Gastroesophageal sphincter (tissue), 4 donors: ENCODE measurements around the gene CTIF. TPM values are rescaled to one million over a fixed set of nuclear protein-coding genes. Genes with fewer than 3 reads are reported as not detected.

ENCODE experiments used
- ATAC-seq: fragments of 150-250 bp; one replicate; pipeline ENCODE4 v1.9.1; 2016; ENCODE audit warnings: mild to moderate bottlenecking, moderate library complexity
- H3K27ac ChIP-seq, 4 donors: fragments of 200-600 bp; sonication (generic) in 3 of 4; 1 replicate in 3 of 4; 2 replicates in 1 of 4; pipeline ENCODE4 v1.5.1; 2016 to 2019
- H3K27me3 ChIP-seq: fragments of 200-600 bp; sonication (generic); one replicate; pipeline ENCODE4 v1.5.1; 2019
- H3K36me3 ChIP-seq, 2 donors: fragments of 200-600 bp; sonication (generic); one replicate each; pipeline ENCODE4 v1.5.1; 2019; ENCODE audit warnings: control low read depth in 1 of 2
- H3K4me1 ChIP-seq, 3 donors: fragments of 200-600 bp; sonication (generic); 1 replicate in 2 of 3; 2 replicates in 1 of 3; pipeline ENCODE4 v1.5.1; 2016 to 2019; ENCODE audit warnings: control low read depth in 2 of 3
- H3K4me3 ChIP-seq, 2 donors: fragments of 200-600 bp; sonication (generic); one replicate each; pipeline ENCODE4 v1.5.1; 2019; ENCODE audit warnings: mild to moderate bottlenecking in 1 of 2, moderate library complexity in 1 of 2
- H3K9me3 ChIP-seq, 3 donors: fragments of 200-600 bp; sonication (generic); one replicate each; pipeline ENCODE4 v1.5.1; 2017 to 2019; ENCODE audit warnings: control low read depth in 2 of 3
- EP300 ChIP-seq: sonication (generic); formaldehyde crosslinking; IDR thresholded peaks from one replicate; pipeline ENCODE4 v1.6.1; 2017; ENCODE audit warnings: antibody characterized with exemption, mild to moderate bottlenecking
- POLR2A ChIP-seq, 2 donors: fragments of 450-650 bp; IDR thresholded peaks; one replicate each; pipeline ENCODE4 v1.6.1; 2017; ENCODE audit warnings: antibody characterized with exemption in 2 of 2, mild to moderate bottlenecking in 2 of 2, moderate library complexity in 1 of 2
- POLR2AphosphoS5 ChIP-seq: sonication (generic); formaldehyde crosslinking; IDR thresholded peaks from one replicate; pipeline ENCODE4 v1.6.1; 2017; ENCODE audit warnings: antibody characterized with exemption
- WGBS, 2 donors: methylation state at CpG; one replicate each; pipeline ENCODE4 v1.1.5; 2018; ENCODE audit warnings: low coverage in 1 of 2; 5-methylcytosine and 5-hydroxymethylcytosine counted together
- total RNA-seq, 4 donors: library from RNA; depleted of rRNA; stranded (reverse); fragments of >200 nt; gene quantifications; one replicate each; pipeline ENCODE4 v1.1.0, GENCODE V29; 2016
- TF ChIP-seq, protein P1 (sequence below), 4 experiments: fragments of 200-600 bp in 2 of 4; fragments of 450-650 bp in 2 of 4; sonication (generic) in 1 of 4; IDR thresholded peaks; one replicate each; pipeline ENCODE4 v1.5.1; 2017 to 2019; ENCODE audit warnings: antibody characterized with exemption in 4 of 4, mild to moderate bottlenecking in 2 of 4, moderate library complexity in 2 of 4

Gene CTIF
- total RNA-seq, 4 donors from 2014 or later, result 31.4 to 124 (median 78.1) TPM

DNA sequence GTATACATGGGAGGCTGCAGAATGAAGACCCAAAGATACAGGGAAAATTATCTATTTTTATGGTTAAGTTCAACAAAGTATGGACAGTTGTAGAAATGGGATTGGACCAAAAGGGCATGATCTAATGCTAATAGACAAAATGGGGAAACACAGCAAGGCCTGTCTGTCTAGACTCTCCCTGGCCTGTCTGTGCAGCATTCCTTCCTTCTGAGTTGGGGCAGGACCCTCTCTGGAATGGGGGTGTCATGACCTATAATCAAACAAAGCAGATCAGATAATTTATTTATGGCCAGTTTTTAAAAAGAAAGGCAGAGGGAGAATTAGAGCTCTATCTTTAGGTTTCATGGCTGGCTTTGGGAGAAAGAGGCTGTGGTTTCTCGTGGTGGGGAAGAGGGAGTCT is 104.4 kb downstream of the CTIF start:
- no peaks in the 10 kb centered on the region for H3K27me3 ChIP-seq
- no peaks in the 10 kb centered on the region for H3K9me3 ChIP-seq
- no peak overlapping the region for H3K4me3 ChIP-seq
- 78 to 86% methylated on average over 1 of the region's 1 CpG for WGBS, 2 donors
- no peak overlapping the region for H3K27ac ChIP-seq
- TF ChIP-seq POLR2AphosphoS5 (no peak), EP300 (no peak), POLR2A (IDR thresholded peaks at IDR 0.05) (no peak)
- TF ChIP-seq, protein P1, sequence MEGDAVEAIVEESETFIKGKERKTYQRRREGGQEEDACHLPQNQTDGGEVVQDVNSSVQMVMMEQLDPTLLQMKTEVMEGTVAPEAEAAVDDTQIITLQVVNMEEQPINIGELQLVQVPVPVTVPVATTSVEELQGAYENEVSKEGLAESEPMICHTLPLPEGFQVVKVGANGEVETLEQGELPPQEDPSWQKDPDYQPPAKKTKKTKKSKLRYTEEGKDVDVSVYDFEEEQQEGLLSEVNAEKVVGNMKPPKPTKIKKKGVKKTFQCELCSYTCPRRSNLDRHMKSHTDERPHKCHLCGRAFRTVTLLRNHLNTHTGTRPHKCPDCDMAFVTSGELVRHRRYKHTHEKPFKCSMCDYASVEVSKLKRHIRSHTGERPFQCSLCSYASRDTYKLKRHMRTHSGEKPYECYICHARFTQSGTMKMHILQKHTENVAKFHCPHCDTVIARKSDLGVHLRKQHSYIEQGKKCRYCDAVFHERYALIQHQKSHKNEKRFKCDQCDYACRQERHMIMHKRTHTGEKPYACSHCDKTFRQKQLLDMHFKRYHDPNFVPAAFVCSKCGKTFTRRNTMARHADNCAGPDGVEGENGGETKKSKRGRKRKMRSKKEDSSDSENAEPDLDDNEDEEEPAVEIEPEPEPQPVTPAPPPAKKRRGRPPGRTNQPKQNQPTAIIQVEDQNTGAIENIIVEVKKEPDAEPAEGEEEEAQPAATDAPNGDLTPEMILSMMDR (IDR thresholded peaks at IDR 0.05), result no peak
- no peak for ATAC-seq
- H3K36me3 ChIP-seq, result peaks cover 0 to 14% of the 10 kb centered on the region in 2 donors
- H3K4me1 ChIP-seq, result peaks cover 0 to 28% (median 0%) of the 10 kb centered on the region in 3 donors

DNA sequence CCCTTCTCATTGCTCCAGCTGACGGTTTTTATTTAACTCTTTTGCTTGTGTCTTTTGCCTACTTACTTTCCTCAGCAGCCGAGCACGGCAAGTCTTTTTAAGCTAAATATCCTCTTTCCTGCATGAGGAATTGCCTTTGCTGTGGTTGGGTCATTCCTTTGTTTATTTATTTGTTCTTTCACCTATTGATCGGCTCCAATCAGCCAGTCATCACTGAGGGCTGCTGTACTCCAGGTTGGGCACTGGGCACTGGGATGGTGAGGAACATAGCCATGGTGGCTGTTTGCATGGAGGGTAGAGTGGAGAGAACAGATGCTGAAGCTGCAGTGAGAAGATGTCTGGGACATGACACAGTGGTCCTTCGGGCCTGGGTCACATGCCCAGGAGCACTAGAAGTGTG is 105.2 kb downstream of the CTIF start:
- TF ChIP-seq EP300 (no peak), POLR2A (IDR thresholded peaks at IDR 0.05) (no peak), POLR2AphosphoS5 (no peak)
- TF ChIP-seq, protein P1 (IDR thresholded peaks at IDR 0.05), result no peak
- 96 to 97% methylated on average over 3 of the region's 5 CpGs for WGBS, 2 donors
- no peak overlapping the region for H3K4me3 ChIP-seq

DNA sequence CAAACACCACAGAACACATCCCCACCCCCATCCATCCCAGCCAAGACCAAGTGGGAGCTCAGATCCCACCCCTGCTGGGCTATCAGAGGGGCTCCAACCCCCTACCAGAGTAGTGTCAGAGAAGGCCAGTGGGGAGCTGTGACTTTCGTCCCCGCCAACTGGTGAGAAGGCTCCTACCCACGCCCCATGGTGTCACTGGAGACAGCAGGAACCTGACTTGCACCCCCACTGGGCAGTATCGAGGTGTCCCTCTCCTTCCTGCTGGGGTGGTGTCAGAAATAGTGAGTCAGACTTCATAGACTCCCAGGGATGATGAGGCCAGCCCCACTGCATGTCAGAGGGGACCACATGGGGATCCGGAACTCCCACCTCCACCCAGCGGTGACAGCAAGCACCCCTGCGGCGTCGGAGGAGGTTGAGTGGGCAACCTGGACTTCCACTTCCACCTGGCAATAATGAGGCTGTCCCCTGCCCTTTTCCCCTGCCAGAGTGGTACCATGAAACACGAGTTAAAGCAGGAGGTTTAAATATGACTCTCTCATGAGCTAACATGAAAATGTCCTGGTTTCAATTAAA is 106.7 kb downstream of the CTIF start:
- H3K4me3 ChIP-seq, result no peak overlapping the region
- no peak overlapping the region for H3K27ac ChIP-seq
- ATAC-seq, result no peak
- no peaks in the 10 kb centered on the region for H3K36me3 ChIP-seq
- peaks cover 0 to 20% (median 0%) of the 10 kb centered on the region in 3 donors for H3K4me1 ChIP-seq
- H3K9me3 ChIP-seq, result no peaks in the 10 kb centered on the region
- 83 to 100% methylated on average over 1 of the region's 10 CpGs for WGBS, 2 donors
- TF ChIP-seq POLR2AphosphoS5 (no peak), EP300 (no peak), POLR2A (IDR thresholded peaks at IDR 0.05) (no peak)
- TF ChIP-seq, protein P1 (IDR thresholded peaks at IDR 0.05), result no peak
- H3K27me3 ChIP-seq, result no peaks in the 10 kb centered on the region

More for the DNA sequence above, 105.2 kb downstream of the CTIF start:
- Histone ChIP-seq H3K36me3 (peaks cover 0 to 10% of the 10 kb centered on the region in 2 donors), H3K9me3 (no peaks in the 10 kb centered on the region), H3K27me3 (no peaks in the 10 kb centered on the region), H3K4me1 (peaks cover 0 to 28% (median 0%) of the 10 kb centered on the region in 3 donors), H3K27ac (no peak overlapping the region)
- ATAC-seq, result no peak

DNA sequence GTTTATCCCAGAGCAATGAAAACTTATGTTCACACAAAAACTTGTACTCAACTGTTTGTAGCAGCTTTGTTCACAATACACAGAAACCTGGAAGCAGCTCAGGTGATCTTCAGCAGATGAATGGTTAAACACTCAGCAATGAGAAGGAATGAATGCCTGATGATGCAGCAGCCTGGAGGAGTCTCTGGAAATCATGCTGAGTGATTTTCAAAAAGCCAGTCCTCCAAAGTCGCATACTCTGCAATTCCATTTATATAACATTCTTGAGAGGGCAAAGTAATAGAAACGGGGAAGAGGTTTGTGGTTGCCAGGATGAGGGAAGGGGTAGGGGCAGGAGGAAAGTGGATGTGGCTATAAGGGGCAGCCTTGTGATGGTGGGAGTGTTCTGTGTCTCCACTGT is 108.1 kb downstream of the CTIF start:
- WGBS, 2 donors, result 20 to 52% methylated on average over 2 of the region's 2 CpGs

More for the DNA sequence above, 108.1 kb downstream of the CTIF start:
- Histone ChIP-seq H3K27ac (no peak overlapping the region), H3K27me3 (no peaks in the 10 kb centered on the region), H3K4me3 (no peak overlapping the region), H3K9me3 (no peaks in the 10 kb centered on the region), H3K36me3 (no peaks in the 10 kb centered on the region), H3K4me1 (peaks cover 0 to 12% (median 0%) of the 10 kb centered on the region in 3 donors)
- no peak for ATAC-seq
- TF ChIP-seq, protein P1 (IDR thresholded peaks at IDR 0.05), result no peak
- TF ChIP-seq EP300 (no peak), POLR2AphosphoS5 (no peak), POLR2A (IDR thresholded peaks at IDR 0.05) (no peak)
